GM12878 (cell line): ENCODE data around the gene HCFC1R1. TPM values are rescaled to one million over a fixed set of nuclear protein-coding genes. Genes with fewer than 3 reads are reported as not detected.

Experiments
- BCL11A ChIP-seq: IDR thresholded peaks from 2 replicates; pipeline ENCODE4 v1.6.1; 2011; ENCODE audit warnings: low read depth, low read length
- BRCA1 ChIP-seq: IDR thresholded peaks from 2 replicates; pipeline ENCODE4 v1.6.1; 2011; ENCODE audit warnings: low read depth, low read length, improper control_type of control experiment
- CREM ChIP-seq: IDR thresholded peaks from 2 replicates; pipeline ENCODE4 v1.6.1; 2014; ENCODE audit warnings: antibody characterized with exemption, low read depth
- FOXM1 ChIP-seq: IDR thresholded peaks from 2 replicates; pipeline ENCODE4 v1.6.1; 2012; ENCODE audit warnings: low read depth, mild to moderate bottlenecking, inconsistent platforms, low read length, moderate library complexity
- JUNB ChIP-seq: IDR thresholded peaks from 2 replicates; pipeline ENCODE4 v1.6.1; 2016; ENCODE audit warnings: antibody characterized with exemption, mild to moderate bottlenecking
- JUND ChIP-seq: IDR thresholded peaks from 2 replicates; pipeline ENCODE4 v1.6.1; 2012; ENCODE audit warnings: low read depth, mild to moderate bottlenecking, low read length, improper control_type of control experiment, moderate library complexity
- NBN ChIP-seq: fragments of 450-650 bp; IDR thresholded peaks from 2 replicates; pipeline ENCODE4 v1.6.1; 2016
- NFYA ChIP-seq: IDR thresholded peaks from 2 replicates; pipeline ENCODE4 v1.6.1; 2011; ENCODE audit warnings: low read depth, mild to moderate bottlenecking, low read length, improper control_type of control experiment, borderline replicate concordance
- NFYB ChIP-seq: IDR thresholded peaks from 2 replicates; pipeline ENCODE4 v1.6.1; 2011; ENCODE audit warnings: low read depth, mild to moderate bottlenecking, low read length, improper control_type of control experiment, moderate library complexity; ENCODE audit not compliant: insufficient read depth
- NR2C2 ChIP-seq: IDR thresholded peaks from 2 replicates; pipeline ENCODE4 v1.6.1; 2011; ENCODE audit warnings: borderline replicate concordance, low read depth; ENCODE audit not compliant: control insufficient read depth, insufficient read length
- RB1 ChIP-seq: fragments of 450-650 bp; formaldehyde crosslinking; IDR thresholded peaks from 2 replicates; pipeline ENCODE4 v1.6.1; 2017; ENCODE audit warnings: mild to moderate bottlenecking, borderline replicate concordance
- RFX5 ChIP-seq: IDR thresholded peaks from 2 replicates; pipeline ENCODE4 v1.6.1; 2011; ENCODE audit warnings: low read depth, low read length, improper control_type of control experiment
- SREBF2 ChIP-seq: IDR thresholded peaks from 2 replicates; pipeline ENCODE4 v1.6.1; 2012; ENCODE audit warnings: mild to moderate bottlenecking, low read length
- SRF ChIP-seq, 2 experiments: IDR thresholded peaks; 2 replicates each; pipeline ENCODE4 v1.6.1; 2011; ENCODE audit warnings: low read depth in 2 of 2, low read length in 2 of 2, mild to moderate bottlenecking in 1 of 2, moderate library complexity in 1 of 2
- TCF12 ChIP-seq: IDR thresholded peaks from 2 replicates; pipeline ENCODE4 v1.6.1; 2011; ENCODE audit warnings: low read depth, mild to moderate bottlenecking, low read length
- YY1 ChIP-seq: IDR thresholded peaks from 2 replicates; pipeline ENCODE4 v1.6.1; 2011; ENCODE audit warnings: low read depth, mild to moderate bottlenecking, low read length
- ZBED1 ChIP-seq: IDR thresholded peaks from 2 replicates; pipeline ENCODE4 v1.6.1; 2016; ENCODE audit warnings: borderline replicate concordance
- ZNF24 ChIP-seq: fragments of 450-650 bp; IDR thresholded peaks from 2 replicates; pipeline ENCODE4 v1.6.1; 2017; ENCODE audit warnings: antibody characterized with exemption, mild to moderate bottlenecking
- ZSCAN29 ChIP-seq: fragments of 450-650 bp; IDR thresholded peaks from 2 replicates; pipeline ENCODE4 v1.6.1; 2017; ENCODE audit warnings: mild to moderate bottlenecking, moderate library complexity
- polyA plus RNA-seq, 11 experiments: library from polyadenylated mRNA; depleted of rRNA in 4 of 11; unstranded in 6 of 11; stranded (reverse) in 5 of 11; fragments of >200 nt; fragmentation: Nextera tagmentation in 4 of 11; fragmentation: Illumina TruSeq in 1 of 11; extraction: Ambion mirVana in 4 of 11; extraction: Trizol in 1 of 11; gene quantifications; 1 replicate in 1 of 11; 2 replicates in 10 of 11; pipeline versions ENCODE4 v1.2.1 to v1.2.3, GENCODE V29; 2011 to 2016; ENCODE audit warnings: inconsistent platforms in 2 of 11, missing spikeins in 2 of 11, low read depth in 1 of 11
- total RNA-seq, 4 experiments: library from RNA; depleted of rRNA in 3 of 4; stranded (reverse); fragments of >200 nt in 3 of 4; fragmentation: Illumina TruSeq in 1 of 4; extraction: Trizol in 1 of 4; gene quantifications; 2 replicates each; pipeline versions ENCODE4 v1.2.1 to v1.2.3, GENCODE V29; 2013 to 2021
- TF ChIP-seq, protein P1 (sequence below): fragments of 450-650 bp; IDR thresholded peaks from 2 replicates; pipeline ENCODE4 v1.6.1; 2017; ENCODE audit warnings: antibody characterized with exemption, mild to moderate bottlenecking, moderate library complexity
- TF ChIP-seq, protein P2 (sequence below): fragments of 150-350 bp; IDR thresholded peaks from 2 replicates; pipeline ENCODE4 v1.6.1; 2016; ENCODE audit warnings: low read depth, low read length
- TF ChIP-seq, protein P3 (sequence below): fragments of 450-650 bp; IDR thresholded peaks from 2 replicates; pipeline ENCODE4 v1.6.1; 2018; ENCODE audit warnings: borderline replicate concordance, mild to moderate bottlenecking; ENCODE audit not compliant: partially characterized antibody

The HCFC1R1 gene
- total and polyA plus RNA-seq, 10 of the 15 experiments (the other 5 are each of a cell fraction or from before 2014, with no cell fraction given), result 2.8 to 42.5 (median 20.4) TPM

DNA sequence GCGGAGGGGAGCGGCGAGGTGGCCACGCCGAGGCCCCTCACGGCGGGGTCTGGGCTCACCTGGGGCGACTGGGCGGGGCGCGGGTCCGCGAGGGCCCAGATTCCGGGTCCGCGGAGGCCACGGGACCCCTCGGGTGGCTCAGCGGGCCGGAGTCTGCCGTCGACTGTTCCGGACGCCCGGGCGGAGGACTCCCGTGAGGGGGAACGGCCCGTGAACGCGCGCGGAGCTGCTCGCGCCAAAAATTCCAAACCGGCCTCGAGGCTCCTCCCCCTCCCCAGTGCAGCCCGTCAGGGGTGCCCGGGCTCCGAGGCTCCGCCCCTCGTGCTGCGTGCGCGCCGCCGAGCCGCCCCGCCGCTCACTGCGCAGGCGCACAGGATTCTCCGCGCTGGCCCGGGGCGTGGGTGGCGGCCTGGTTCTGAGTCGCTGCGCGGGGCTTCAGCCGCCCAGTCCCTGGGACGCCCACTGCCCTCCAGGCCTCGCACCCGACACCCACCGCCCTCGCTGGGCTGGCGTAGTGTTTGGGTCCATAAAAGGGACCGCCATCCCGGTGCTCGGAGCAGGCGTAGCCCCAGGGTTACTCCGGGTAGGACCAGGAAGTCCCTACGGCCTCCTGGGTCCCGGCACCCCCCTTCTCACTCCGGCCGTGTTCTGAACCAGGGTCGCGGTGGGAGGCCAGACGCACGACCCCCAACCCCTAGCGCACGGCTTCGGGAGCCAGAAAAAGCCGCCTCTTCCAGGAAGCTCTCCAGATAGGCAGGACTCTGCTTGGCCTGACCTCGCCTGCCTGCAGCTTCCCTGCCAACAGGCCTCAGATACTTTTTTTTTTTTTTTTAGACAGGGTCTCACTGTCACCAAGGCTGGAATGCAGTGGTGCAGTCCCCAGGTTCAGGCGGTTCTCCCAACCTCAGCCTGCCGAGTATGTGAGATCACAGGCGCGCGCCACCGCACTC is 43.2 kb downstream of the HCFC1R1 start, which contains the start of gene PKMYT1 (continued):
- TF ChIP-seq, protein P1, sequence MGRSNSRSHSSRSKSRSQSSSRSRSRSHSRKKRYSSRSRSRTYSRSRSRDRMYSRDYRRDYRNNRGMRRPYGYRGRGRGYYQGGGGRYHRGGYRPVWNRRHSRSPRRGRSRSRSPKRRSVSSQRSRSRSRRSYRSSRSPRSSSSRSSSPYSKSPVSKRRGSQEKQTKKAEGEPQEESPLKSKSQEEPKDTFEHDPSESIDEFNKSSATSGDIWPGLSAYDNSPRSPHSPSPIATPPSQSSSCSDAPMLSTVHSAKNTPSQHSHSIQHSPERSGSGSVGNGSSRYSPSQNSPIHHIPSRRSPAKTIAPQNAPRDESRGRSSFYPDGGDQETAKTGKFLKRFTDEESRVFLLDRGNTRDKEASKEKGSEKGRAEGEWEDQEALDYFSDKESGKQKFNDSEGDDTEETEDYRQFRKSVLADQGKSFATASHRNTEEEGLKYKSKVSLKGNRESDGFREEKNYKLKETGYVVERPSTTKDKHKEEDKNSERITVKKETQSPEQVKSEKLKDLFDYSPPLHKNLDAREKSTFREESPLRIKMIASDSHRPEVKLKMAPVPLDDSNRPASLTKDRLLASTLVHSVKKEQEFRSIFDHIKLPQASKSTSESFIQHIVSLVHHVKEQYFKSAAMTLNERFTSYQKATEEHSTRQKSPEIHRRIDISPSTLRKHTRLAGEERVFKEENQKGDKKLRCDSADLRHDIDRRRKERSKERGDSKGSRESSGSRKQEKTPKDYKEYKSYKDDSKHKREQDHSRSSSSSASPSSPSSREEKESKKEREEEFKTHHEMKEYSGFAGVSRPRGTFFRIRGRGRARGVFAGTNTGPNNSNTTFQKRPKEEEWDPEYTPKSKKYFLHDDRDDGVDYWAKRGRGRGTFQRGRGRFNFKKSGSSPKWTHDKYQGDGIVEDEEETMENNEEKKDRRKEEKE, result no peak
- peak; percentile 51; the same call in 1 of the 2 replicates for TF ChIP-seq NFYB
- TF ChIP-seq SREBF2, result no peak
- no peak for TF ChIP-seq CREM
- TF ChIP-seq ZBED1, result no peak
- TF ChIP-seq ZSCAN29, result 0 out of 2 replicates have a peak, but pooled peaks have one; percentile 18
- no peak for TF ChIP-seq BRCA1
- TF ChIP-seq RB1, result peak; percentile 81; the same call in 1 of the 2 replicates
- TF ChIP-seq, protein P2, sequence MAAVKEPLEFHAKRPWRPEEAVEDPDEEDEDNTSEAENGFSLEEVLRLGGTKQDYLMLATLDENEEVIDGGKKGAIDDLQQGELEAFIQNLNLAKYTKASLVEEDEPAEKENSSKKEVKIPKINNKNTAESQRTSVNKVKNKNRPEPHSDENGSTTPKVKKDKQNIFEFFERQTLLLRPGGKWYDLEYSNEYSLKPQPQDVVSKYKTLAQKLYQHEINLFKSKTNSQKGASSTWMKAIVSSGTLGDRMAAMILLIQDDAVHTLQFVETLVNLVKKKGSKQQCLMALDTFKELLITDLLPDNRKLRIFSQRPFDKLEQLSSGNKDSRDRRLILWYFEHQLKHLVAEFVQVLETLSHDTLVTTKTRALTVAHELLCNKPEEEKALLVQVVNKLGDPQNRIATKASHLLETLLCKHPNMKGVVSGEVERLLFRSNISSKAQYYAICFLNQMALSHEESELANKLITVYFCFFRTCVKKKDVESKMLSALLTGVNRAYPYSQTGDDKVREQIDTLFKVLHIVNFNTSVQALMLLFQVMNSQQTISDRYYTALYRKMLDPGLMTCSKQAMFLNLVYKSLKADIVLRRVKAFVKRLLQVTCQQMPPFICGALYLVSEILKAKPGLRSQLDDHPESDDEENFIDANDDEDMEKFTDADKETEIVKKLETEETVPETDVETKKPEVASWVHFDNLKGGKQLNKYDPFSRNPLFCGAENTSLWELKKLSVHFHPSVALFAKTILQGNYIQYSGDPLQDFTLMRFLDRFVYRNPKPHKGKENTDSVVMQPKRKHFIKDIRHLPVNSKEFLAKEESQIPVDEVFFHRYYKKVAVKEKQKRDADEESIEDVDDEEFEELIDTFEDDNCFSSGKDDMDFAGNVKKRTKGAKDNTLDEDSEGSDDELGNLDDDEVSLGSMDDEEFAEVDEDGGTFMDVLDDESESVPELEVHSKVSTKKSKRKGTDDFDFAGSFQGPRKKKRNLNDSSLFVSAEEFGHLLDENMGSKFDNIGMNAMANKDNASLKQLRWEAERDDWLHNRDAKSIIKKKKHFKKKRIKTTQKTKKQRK, result no peak
- no peak for TF ChIP-seq JUNB
- TF ChIP-seq, protein P3, sequence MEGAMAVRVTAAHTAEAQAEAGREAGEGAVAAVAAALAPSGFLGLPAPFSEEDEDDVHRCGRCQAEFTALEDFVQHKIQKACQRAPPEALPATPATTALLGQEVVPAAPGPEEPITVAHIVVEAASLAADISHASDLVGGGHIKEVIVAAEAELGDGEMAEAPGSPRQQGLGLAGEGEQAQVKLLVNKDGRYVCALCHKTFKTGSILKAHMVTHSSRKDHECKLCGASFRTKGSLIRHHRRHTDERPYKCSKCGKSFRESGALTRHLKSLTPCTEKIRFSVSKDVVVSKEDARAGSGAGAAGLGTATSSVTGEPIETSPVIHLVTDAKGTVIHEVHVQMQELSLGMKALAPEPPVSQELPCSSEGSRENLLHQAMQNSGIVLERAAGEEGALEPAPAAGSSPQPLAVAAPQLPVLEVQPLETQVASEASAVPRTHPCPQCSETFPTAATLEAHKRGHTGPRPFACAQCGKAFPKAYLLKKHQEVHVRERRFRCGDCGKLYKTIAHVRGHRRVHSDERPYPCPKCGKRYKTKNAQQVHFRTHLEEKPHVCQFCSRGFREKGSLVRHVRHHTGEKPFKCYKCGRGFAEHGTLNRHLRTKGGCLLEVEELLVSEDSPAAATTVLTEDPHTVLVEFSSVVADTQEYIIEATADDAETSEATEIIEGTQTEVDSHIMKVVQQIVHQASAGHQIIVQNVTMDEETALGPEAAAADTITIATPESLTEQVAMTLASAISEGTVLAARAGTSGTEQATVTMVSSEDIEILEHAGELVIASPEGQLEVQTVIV, result peak; percentile 65
- TF ChIP-seq BCL11A, result no peak
- no peak for TF ChIP-seq SRF (IDR thresholded peaks at IDR 0.05; ENCODE audit: low read depth in 2 of 2, low read length in 2 of 2)
- no peak for TF ChIP-seq NFYA
- no peak for TF ChIP-seq FOXM1
- no peak for TF ChIP-seq TCF12
- peak; percentile 11; the same call in 1 of the 2 replicates for TF ChIP-seq YY1
- TF ChIP-seq NBN, result peak; percentile 53
- no peak for TF ChIP-seq NR2C2
- no peak for TF ChIP-seq ZNF24
- no peak for TF ChIP-seq RFX5
- TF ChIP-seq JUND, result no peak
